ENCODE data around the gene LIN7B. TPM values are rescaled to one million over a fixed set of nuclear protein-coding genes. Genes with fewer than 3 reads are reported as not detected.
A peak's percentile ranks its signal among the peaks of the same experiment; 100 is the strongest.

The LIN7B gene
- total and polyA plus RNA-seq, 2 of the 8 experiments (the other 6 are each of a cell fraction or from before 2014, with no cell fraction given) = 4.1 to 4.2 TPM

DNA sequence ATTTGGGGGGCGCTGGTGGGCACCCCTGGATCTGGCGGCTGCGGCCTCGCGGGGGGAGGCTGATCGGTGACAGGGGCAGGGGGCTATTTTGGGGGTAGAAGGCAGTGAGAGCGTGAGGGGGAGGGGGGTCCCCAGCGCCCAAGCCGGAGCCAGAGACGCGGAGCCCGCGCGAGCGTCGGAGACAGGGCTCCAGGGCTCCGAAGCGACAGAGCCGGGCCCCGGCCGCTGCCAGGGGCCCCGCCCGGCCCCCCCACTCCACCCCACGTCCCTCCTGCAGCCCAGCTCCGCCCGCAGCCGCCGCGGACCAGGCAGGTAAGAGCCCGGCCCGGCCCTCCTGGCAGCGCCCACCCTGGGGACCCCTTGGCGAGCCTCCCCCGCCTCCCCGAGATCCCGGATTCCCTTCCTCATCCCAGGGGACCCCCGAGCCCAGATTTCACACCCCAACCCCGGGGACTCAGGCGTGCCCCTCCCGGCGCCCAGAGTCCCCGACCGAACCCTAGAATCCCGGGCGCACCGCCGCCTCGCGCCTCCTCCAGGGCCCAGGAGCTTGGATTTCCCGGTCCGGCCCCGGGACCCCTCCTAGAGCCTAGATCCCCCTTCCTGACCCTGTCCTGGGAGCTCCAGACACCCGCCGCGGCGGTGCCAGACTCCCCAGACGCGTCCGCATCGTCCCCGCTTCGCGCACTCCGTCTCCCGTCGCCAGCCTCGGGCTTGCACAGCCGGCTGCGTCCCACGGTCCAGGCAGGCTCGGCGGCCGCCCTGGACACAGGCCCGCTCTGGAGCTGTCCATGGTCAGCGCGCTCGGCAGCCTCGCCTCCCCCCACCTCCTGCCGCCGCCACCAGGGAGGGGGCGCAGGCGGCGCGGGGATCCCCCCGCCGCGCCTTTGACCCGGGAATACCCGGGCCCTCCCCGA is 5.5 kb downstream of the LIN7B start, which contains the start of gene PPFIA3 (continued):
- TF ChIP-seq, protein P1, sequence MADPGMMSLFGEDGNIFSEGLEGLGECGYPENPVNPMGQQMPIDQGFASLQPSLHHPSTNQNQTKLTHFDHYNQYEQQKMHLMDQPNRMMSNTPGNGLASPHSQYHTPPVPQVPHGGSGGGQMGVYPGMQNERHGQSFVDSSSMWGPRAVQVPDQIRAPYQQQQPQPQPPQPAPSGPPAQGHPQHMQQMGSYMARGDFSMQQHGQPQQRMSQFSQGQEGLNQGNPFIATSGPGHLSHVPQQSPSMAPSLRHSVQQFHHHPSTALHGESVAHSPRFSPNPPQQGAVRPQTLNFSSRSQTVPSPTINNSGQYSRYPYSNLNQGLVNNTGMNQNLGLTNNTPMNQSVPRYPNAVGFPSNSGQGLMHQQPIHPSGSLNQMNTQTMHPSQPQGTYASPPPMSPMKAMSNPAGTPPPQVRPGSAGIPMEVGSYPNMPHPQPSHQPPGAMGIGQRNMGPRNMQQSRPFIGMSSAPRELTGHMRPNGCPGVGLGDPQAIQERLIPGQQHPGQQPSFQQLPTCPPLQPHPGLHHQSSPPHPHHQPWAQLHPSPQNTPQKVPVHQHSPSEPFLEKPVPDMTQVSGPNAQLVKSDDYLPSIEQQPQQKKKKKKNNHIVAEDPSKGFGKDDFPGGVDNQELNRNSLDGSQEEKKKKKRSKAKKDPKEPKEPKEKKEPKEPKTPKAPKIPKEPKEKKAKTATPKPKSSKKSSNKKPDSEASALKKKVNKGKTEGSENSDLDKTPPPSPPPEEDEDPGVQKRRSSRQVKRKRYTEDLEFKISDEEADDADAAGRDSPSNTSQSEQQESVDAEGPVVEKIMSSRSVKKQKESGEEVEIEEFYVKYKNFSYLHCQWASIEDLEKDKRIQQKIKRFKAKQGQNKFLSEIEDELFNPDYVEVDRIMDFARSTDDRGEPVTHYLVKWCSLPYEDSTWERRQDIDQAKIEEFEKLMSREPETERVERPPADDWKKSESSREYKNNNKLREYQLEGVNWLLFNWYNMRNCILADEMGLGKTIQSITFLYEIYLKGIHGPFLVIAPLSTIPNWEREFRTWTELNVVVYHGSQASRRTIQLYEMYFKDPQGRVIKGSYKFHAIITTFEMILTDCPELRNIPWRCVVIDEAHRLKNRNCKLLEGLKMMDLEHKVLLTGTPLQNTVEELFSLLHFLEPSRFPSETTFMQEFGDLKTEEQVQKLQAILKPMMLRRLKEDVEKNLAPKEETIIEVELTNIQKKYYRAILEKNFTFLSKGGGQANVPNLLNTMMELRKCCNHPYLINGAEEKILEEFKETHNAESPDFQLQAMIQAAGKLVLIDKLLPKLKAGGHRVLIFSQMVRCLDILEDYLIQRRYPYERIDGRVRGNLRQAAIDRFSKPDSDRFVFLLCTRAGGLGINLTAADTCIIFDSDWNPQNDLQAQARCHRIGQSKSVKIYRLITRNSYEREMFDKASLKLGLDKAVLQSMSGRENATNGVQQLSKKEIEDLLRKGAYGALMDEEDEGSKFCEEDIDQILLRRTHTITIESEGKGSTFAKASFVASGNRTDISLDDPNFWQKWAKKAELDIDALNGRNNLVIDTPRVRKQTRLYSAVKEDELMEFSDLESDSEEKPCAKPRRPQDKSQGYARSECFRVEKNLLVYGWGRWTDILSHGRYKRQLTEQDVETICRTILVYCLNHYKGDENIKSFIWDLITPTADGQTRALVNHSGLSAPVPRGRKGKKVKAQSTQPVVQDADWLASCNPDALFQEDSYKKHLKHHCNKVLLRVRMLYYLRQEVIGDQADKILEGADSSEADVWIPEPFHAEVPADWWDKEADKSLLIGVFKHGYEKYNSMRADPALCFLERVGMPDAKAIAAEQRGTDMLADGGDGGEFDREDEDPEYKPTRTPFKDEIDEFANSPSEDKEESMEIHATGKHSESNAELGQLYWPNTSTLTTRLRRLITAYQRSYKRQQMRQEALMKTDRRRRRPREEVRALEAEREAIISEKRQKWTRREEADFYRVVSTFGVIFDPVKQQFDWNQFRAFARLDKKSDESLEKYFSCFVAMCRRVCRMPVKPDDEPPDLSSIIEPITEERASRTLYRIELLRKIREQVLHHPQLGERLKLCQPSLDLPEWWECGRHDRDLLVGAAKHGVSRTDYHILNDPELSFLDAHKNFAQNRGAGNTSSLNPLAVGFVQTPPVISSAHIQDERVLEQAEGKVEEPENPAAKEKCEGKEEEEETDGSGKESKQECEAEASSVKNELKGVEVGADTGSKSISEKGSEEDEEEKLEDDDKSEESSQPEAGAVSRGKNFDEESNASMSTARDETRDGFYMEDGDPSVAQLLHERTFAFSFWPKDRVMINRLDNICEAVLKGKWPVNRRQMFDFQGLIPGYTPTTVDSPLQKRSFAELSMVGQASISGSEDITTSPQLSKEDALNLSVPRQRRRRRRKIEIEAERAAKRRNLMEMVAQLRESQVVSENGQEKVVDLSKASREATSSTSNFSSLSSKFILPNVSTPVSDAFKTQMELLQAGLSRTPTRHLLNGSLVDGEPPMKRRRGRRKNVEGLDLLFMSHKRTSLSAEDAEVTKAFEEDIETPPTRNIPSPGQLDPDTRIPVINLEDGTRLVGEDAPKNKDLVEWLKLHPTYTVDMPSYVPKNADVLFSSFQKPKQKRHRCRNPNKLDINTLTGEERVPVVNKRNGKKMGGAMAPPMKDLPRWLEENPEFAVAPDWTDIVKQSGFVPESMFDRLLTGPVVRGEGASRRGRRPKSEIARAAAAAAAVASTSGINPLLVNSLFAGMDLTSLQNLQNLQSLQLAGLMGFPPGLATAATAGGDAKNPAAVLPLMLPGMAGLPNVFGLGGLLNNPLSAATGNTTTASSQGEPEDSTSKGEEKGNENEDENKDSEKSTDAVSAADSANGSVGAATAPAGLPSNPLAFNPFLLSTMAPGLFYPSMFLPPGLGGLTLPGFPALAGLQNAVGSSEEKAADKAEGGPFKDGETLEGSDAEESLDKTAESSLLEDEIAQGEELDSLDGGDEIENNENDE (IDR thresholded peaks at IDR 0.05; ENCODE audit: insufficient replicate concordance, low read length) = no peak
- no peak for TF ChIP-seq POLR2A (IDR thresholded peaks at IDR 0.05; ENCODE audit: control extremely low read depth in 1 of 2, low read depth in 2 of 2, low read length in 2 of 2)
- TF ChIP-seq, protein P2, sequence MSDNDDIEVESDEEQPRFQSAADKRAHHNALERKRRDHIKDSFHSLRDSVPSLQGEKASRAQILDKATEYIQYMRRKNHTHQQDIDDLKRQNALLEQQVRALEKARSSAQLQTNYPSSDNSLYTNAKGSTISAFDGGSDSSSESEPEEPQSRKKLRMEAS (IDR thresholded peaks at IDR 0.05) = 0 out of 2 replicates have a peak, but pooled peaks have one; percentile 52
- no peak for TF ChIP-seq EGR1 (IDR thresholded peaks at IDR 0.05; ENCODE audit: borderline replicate concordance, low read depth, low read length)
- TF ChIP-seq HDAC2 (IDR thresholded peaks at IDR 0.05; ENCODE audit: borderline replicate concordance in 1 of 2, low read depth in 2 of 2, low read length in 2 of 2) = peak in 1 of 2 experiments; percentile 32; a peak in 1 of 4 replicates
- TF ChIP-seq RNF2 (IDR thresholded peaks at IDR 0.05; ENCODE audit: borderline replicate concordance, low read depth, low read length, missing control alignments, poor library complexity, severe bottlenecking) = no peak
- no peak for TF ChIP-seq TCF12 (IDR thresholded peaks at IDR 0.05; ENCODE audit: low read depth, low read length)
